Measurements from ENCODE around the gene SCAMP5.

GRCh38 chr15:75064846-75065245 is 69.5 kb downstream of the SCAMP5 start:
- TF ChIP-seq POLR2A (IDR thresholded peaks at IDR 0.05), result no peak
- TF ChIP-seq, protein P1, sequence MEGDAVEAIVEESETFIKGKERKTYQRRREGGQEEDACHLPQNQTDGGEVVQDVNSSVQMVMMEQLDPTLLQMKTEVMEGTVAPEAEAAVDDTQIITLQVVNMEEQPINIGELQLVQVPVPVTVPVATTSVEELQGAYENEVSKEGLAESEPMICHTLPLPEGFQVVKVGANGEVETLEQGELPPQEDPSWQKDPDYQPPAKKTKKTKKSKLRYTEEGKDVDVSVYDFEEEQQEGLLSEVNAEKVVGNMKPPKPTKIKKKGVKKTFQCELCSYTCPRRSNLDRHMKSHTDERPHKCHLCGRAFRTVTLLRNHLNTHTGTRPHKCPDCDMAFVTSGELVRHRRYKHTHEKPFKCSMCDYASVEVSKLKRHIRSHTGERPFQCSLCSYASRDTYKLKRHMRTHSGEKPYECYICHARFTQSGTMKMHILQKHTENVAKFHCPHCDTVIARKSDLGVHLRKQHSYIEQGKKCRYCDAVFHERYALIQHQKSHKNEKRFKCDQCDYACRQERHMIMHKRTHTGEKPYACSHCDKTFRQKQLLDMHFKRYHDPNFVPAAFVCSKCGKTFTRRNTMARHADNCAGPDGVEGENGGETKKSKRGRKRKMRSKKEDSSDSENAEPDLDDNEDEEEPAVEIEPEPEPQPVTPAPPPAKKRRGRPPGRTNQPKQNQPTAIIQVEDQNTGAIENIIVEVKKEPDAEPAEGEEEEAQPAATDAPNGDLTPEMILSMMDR (IDR thresholded peaks at IDR 0.05), result no peak

All from Peyer's patch (tissue), 4 donors.